ENCODE data around the gene MOB3A. TPM values are rescaled to one million over a fixed set of nuclear protein-coding genes. Genes with fewer than 3 reads are reported as not detected.
A peak's percentile ranks its signal among the peaks of the same experiment; 100 is the strongest.

Gene MOB3A
- total RNA-seq, 2 experiments from 2014 or later, result 96.4 to 97.3 TPM

GRCh38 chr19:2055931-2056836 is 39.9 kb downstream of the MOB3A start:
- intact Hi-C loops (cut with DNase I, micrococcal nuclease), result no loop called here
- DNase-seq (peak in 4 of 14 experiments; percentile 28 to 78 (median 62)), ATAC-seq (ENCODE audit: poor library complexity) (no peak)
- Mint-ChIP-seq H3K4me1 (ENCODE audit: low read depth) (peaks cover 55% of the 10 kb centered on the region), H3K36me3 (ENCODE audit: low read depth) (peaks cover 4% of the 10 kb centered on the region), H3K4me3 (peak overlapping the region; percentile 70), H3K9me3 (no peaks in the 10 kb centered on the region), H3K27ac (peak overlapping the region; percentile 84), H3K27me3 (no peaks in the 10 kb centered on the region)
- H3K4me3 ChIP-seq (ENCODE audit: low read length), result peak overlapping the region; percentile 16
- H3K4me1 ChIP-seq (ENCODE audit: insufficient read depth, low read length), result peaks cover 86% of the 10 kb centered on the region
- H3K27me3 ChIP-seq (ENCODE audit: control insufficient read depth in 1 of 2, insufficient read depth in 2 of 2, low read length in 2 of 2), result no peaks in the 10 kb centered on the region
- no peaks in the 10 kb centered on the region for H3K9me3 ChIP-seq (ENCODE audit: control insufficient read depth in 1 of 2, insufficient read depth in 1 of 2, low read length in 2 of 2)
- TF ChIP-seq CTCF (IDR thresholded peaks at IDR 0.05), result no peak
- no peaks in the 10 kb centered on the region for H3K36me3 ChIP-seq (ENCODE audit: insufficient read depth, low read length)
- H3K27ac ChIP-seq (ENCODE audit: low read depth in 1 of 2, low read length in 2 of 2), result peak overlapping the region; percentile 73 to 77
- ChIA-PET CTCF (no interaction called here), POLR2A (interaction anchor here (0.5 to 1.1 kb wide), 5 partner anchors 14 to 40 kb away, joined by 3 read pairs; partner anchors contain the start of gene MOB3A)

DNA sequence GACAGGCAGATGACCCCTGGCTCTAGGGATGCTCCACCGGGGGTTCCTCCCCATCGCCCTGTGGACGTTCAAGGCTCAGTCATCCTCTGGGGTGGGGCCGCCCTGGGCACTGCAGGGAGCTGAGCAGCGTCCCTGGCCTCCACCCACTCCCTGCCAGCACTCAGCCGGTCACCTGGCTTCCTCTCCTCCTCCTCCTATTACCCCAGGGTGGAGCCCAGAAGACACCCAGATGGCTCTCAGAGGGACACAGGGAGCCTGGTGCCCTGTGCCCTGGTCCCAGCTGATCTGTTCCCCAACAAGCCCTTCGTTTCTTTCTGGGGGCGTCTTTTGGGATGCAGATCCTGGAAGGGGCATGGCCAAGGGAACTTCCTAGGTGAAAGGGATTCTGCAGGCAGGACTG is 41.4 kb downstream of the MOB3A start:
- Mint-ChIP-seq H3K27ac (peak overlapping the region; percentile 83), H3K4me1 (ENCODE audit: low read depth) (peaks cover 49% of the 10 kb centered on the region), H3K36me3 (ENCODE audit: low read depth) (peaks cover 4% of the 10 kb centered on the region), H3K9me3 (no peaks in the 10 kb centered on the region), H3K27me3 (no peaks in the 10 kb centered on the region), H3K4me3 (peak overlapping the region; percentile 70)
- peaks cover 2% of the 10 kb centered on the region for H3K36me3 ChIP-seq (ENCODE audit: insufficient read depth, low read length)
- H3K9me3 ChIP-seq (ENCODE audit: control insufficient read depth in 1 of 2, insufficient read depth in 1 of 2, low read length in 2 of 2), result no peaks in the 10 kb centered on the region
- H3K4me1 ChIP-seq (ENCODE audit: insufficient read depth, low read length), result peaks cover 78% of the 10 kb centered on the region
- no peak for DNase-seq
- ChIA-PET CTCF (no interaction called here), POLR2A (interaction anchor here (1.3 kb wide), 1 partner anchor 30 kb away, joined by 3 read pairs; no protein-coding TSS in a partner anchor)
- TF ChIP-seq CTCF (IDR thresholded peaks at IDR 0.05), result no peak
- ATAC-seq (ENCODE audit: poor library complexity), result no peak
- H3K27me3 ChIP-seq (ENCODE audit: control insufficient read depth in 1 of 2, insufficient read depth in 2 of 2, low read length in 2 of 2), result no peaks in the 10 kb centered on the region
- no peak overlapping the region for H3K4me3 ChIP-seq (ENCODE audit: low read length)
- intact Hi-C loops (cut with DNase I, micrococcal nuclease), result loop anchor here (5.0 kb wide), 1 partner anchor 37 kb away; the partner anchor contains the start of gene BTBD2 (in 2 of the 2)
- peak overlapping the region in 1 of 2 donors; percentile 10 for H3K27ac ChIP-seq (ENCODE audit: low read depth in 1 of 2, low read length in 2 of 2)

DNA sequence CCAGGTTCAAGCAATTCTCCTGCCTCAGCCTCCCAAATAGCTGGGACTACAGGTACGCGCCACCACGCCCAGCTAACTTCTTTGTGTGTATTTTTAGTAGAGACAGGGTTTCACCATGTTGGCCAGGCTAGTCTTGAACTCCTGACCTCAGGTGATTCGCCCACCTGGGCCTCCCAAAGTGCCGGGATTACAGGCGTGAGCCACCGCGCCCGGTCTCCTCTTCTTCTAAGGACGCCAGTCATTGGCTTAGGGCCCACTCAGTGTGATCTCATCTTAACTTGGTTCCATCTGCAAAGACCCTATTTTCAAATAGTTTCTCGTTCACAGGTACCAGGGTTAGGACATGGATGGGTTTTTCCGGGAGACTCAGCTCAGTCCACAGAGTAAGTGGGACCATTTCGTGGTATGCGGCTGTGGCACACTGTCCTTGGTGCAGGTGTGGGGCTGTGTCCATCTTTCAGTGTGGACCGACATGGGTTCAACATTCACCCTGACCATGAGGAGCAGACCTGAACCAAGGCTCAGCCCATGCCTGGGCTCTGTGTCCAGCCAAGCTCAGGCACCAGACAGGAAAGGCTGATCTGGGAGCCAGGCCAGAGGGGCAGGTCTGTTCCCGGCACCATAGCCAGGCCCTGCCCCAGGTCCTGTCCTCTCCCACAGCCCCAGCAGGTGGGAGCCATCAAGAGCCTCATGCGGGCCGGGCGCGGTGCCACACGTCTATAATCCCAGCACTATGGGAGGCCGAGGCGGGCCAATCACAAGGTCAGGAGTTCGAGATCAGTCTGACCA is 42.3 kb downstream of the MOB3A start:
- H3K27me3 Mint-ChIP-seq, result no peaks in the 10 kb centered on the region
- Histone ChIP-seq H3K36me3 (ENCODE audit: insufficient read depth, low read length) (peaks cover 9% of the 10 kb centered on the region), H3K27ac (ENCODE audit: low read depth in 1 of 2, low read length in 2 of 2) (peak overlapping the region in 1 of 2 donors; percentile 10), H3K9me3 (ENCODE audit: control insufficient read depth in 1 of 2, insufficient read depth in 1 of 2, low read length in 2 of 2) (no peaks in the 10 kb centered on the region), H3K4me3 (ENCODE audit: low read length) (no peak overlapping the region), H3K4me1 (ENCODE audit: insufficient read depth, low read length) (peaks cover 78% of the 10 kb centered on the region), H3K27me3 (ENCODE audit: control insufficient read depth in 1 of 2, insufficient read depth in 2 of 2, low read length in 2 of 2) (no peaks in the 10 kb centered on the region)
- ATAC-seq (ENCODE audit: poor library complexity), result no peak
- ChIA-PET POLR2A (interaction anchor here (0.5 to 2.9 kb wide), 4 partner anchors 21 to 347 kb away, joined by 3 to 12 read pairs (median 3); no protein-coding TSS in a partner anchor), CTCF (interaction anchor here (1.9 to 2.7 kb wide), 2 partner anchors 16 to 42 kb away, joined by 4 to 16 read pairs; partner anchors contain the start of gene MOB3A)
- H3K9me3 Mint-ChIP-seq, result no peaks in the 10 kb centered on the region
- no peak for TF ChIP-seq CTCF (IDR thresholded peaks at IDR 0.05)
- H3K36me3 Mint-ChIP-seq (ENCODE audit: low read depth), result peaks cover 13% of the 10 kb centered on the region
- peak overlapping the region; percentile 93 for H3K27ac Mint-ChIP-seq
- peaks cover 47% of the 10 kb centered on the region for H3K4me1 Mint-ChIP-seq (ENCODE audit: low read depth)
- intact Hi-C loops (cut with DNase I, micrococcal nuclease), result loop anchor here (5.0 kb wide), 1 partner anchor 36 kb away; the partner anchor contains the start of gene BTBD2 (in 2 of the 2)
- DNase-seq, result peak in 1 of 14 experiments; percentile 28
- peak overlapping the region; percentile 34 for H3K4me3 Mint-ChIP-seq
